Brain microvascular endothelial cell (primary cell): Measurements from ENCODE around the gene RPL41.
A peak's percentile ranks its signal among the peaks of the same experiment; 100 is the strongest.
"Not testable (repeated sequence)": the region's sequence is repeated elsewhere in the genome, so short reads cannot be mapped to it uniquely, and the experiment has no call there.

ENCODE experiments used
- DNase-seq: peaks from one replicate; pipeline ENCODE4 v3.0.0-alpha.2; 2020
- H3K27ac ChIP-seq: fragments of 250-450 bp; sonication (Bioruptor Pico); 2 replicates; pipeline ENCODE4 v1.5.1; 2020; ENCODE audit warnings: mild to moderate bottlenecking, moderate library complexity
- H3K27me3 ChIP-seq: fragments of 250-450 bp; sonication (Bioruptor Pico); replicated peaks from 2 replicates; pipeline ENCODE4 v1.5.1; 2020; ENCODE audit warnings: mild to moderate bottlenecking
- H3K36me3 ChIP-seq: fragments of 250-450 bp; sonication (Bioruptor Pico); replicated peaks from 2 replicates; pipeline ENCODE4 v1.5.1; 2020; ENCODE audit warnings: mild to moderate bottlenecking
- H3K4me3 ChIP-seq: 2 replicates; pipeline ENCODE4 v1.5.1; 2011; ENCODE audit warnings: low read depth, mild to moderate bottlenecking, control low read depth, low read length, moderate library complexity
- in situ Hi-C: cut with HindIII; loops from 2 replicates; pipeline ENCODE4 v1.10.0; 2017; ENCODE audit warnings: low sequenced_read_pairs, low pct_ligation_motif_present
- TF ChIP-seq, protein P1 (sequence below): IDR thresholded peaks from 2 replicates; pipeline ENCODE4 v1.5.1; 2011; ENCODE audit warnings: low read depth, mild to moderate bottlenecking, moderate library complexity, low read length, control low read depth, inconsistent platforms; ENCODE audit errors: missing control alignments

RPL41 gene

DNA sequence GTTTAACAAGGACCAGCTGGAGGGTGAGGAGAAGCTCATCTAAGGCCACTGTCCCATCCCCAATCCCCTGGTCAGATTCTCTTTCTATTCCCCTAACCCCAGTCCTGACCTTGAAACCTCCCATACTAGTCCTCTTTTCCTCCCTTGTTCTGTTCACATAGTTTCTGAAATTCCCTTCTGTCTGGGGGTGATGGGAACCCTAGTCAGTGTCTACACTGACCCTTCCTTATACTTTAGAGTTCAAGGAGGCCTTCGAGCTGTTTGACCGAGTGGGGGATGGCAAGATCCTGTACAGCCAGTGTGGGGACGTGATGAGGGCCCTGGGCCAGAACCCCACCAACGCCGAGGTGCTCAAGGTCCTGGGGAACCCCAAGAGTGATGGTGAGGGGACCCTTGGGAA lies 38.4 kb downstream of the RPL41 start:
- TF ChIP-seq, protein P1, sequence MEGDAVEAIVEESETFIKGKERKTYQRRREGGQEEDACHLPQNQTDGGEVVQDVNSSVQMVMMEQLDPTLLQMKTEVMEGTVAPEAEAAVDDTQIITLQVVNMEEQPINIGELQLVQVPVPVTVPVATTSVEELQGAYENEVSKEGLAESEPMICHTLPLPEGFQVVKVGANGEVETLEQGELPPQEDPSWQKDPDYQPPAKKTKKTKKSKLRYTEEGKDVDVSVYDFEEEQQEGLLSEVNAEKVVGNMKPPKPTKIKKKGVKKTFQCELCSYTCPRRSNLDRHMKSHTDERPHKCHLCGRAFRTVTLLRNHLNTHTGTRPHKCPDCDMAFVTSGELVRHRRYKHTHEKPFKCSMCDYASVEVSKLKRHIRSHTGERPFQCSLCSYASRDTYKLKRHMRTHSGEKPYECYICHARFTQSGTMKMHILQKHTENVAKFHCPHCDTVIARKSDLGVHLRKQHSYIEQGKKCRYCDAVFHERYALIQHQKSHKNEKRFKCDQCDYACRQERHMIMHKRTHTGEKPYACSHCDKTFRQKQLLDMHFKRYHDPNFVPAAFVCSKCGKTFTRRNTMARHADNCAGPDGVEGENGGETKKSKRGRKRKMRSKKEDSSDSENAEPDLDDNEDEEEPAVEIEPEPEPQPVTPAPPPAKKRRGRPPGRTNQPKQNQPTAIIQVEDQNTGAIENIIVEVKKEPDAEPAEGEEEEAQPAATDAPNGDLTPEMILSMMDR, result no peak
- in situ Hi-C loops, result no loop called here
- H3K36me3 ChIP-seq, result peaks cover 10% of the 10 kb centered on the region
- no peak for DNase-seq
- no peak overlapping the region for H3K4me3 ChIP-seq
- H3K27me3 ChIP-seq, result no peaks in the 10 kb centered on the region
- no peak overlapping the region for H3K27ac ChIP-seq

DNA sequence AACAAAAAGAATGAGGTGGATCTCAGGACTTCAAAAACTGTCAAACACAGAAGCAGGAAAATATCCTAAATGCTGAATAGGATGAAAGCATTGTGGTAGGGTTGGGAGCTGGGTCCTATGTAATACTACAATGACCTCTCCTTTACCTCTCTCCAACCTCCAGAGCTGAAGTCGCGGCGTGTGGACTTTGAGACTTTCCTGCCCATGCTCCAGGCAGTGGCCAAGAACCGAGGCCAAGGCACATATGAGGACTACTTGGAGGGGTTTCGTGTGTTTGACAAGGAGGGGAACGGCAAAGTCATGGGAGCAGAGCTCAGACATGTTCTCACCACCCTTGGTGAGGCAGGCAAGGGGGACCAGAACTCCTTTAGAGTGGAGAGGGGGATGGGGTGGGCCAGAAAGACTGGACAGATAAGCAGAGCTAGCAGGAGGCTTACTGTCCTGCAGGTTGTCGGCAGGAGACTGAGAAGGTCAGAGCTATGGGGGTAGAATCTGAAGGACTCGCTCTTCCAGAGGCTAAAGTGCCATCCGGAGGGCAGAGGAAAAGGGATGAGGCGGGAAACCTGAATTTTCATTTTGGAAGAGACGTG lies 38.9 kb downstream of the RPL41 start:
- in situ Hi-C loops, result no loop called here
- no peak overlapping the region for H3K27ac ChIP-seq
- H3K4me3 ChIP-seq, result no peak overlapping the region
- H3K27me3 ChIP-seq, result no peaks in the 10 kb centered on the region
- no peak for DNase-seq
- H3K36me3 ChIP-seq, result peaks cover 15% of the 10 kb centered on the region
- TF ChIP-seq, protein P1, result no peak

DNA sequence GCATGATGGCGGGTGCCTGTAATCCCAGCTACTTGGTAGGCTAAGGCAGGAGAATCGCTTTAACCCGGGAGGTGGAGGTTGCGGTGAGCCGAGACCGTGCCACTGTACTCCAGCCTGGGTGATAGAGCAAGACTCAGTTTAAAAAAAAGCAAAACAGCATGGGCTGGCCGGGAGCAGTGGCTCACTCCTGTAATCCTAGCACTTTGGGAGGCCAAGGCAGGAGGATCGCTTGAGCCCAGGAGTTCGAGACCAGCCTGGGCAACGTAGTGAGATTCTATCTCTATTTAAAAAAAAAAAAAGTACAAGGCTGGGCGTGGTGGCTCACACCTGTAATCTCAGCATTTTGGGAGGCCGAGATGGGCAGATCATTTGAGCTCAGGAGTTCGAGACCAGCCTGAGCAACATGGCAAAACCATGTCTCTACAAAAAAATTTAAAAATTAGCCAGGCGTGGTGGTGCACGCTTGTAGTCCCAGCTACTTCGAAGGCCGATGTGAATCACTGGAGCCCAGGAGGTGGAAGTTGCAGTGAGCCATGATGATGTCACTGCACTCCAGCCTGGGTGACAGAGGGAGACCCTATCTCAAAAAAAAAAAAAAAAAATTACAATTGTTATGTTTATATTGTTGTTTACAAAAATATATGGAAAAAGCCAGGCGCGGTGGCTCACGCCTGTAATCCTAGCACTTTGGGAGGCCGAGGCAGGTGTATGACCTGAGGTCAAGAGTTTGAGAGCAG lies 40.2 kb downstream of the RPL41 start:
- Histone ChIP-seq H3K27ac (peak overlapping the region; percentile 22), H3K4me3 (peak overlapping the region; percentile 99), H3K36me3 (peaks cover 28% of the 10 kb centered on the region)
- DNase-seq, H3K27me3 ChIP-seq, in situ Hi-C loops: not testable (repeated sequence)

DNA sequence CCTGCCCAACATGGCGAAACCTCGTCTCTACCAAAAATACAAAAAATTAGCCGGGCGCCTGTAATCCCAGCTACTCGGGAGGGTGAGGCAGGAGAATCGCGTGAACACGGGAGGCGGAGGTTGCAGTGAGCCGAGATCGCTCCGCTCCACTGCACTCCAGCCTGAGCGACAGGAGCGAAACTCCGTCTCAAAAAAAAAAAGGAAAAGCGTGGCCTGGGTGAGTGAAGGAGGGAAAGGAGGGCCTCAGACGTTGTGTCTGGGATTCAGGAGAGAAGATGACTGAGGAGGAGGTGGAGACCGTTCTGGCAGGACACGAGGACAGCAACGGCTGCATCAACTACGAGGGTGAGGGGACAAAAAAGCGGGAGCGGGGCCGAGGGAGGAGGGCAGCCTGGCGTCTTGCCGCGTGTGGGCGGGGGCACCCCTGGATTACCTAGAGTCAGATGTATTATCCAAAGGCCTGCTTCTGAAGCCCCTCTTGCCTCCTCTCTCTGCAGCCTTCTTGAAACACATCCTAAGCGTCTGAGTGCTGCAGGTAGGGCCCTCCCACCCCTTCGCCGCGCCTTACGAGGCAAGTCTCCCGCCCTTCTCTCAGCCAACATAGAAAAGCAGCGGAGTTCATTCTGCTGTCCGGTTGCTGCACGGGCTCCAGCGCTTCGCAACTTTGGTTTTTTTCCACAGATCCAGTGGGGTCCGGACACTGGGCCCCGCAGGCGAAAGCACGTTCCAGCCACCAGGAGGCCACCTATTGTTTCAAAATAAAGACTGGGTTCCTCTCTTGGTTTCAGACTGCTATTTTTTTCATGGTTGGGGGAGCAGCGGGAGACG lies 41.0 kb downstream of the RPL41 start:
- peak overlapping the region; percentile 99 for H3K4me3 ChIP-seq
- TF ChIP-seq, protein P1, result peak; percentile 84
- peaks cover 35% of the 10 kb centered on the region for H3K36me3 ChIP-seq
- in situ Hi-C loops, result no loop called here
- peak; percentile 86 for DNase-seq
- peak overlapping the region; percentile 22 for H3K27ac ChIP-seq
- no peaks in the 10 kb centered on the region for H3K27me3 ChIP-seq

DNA sequence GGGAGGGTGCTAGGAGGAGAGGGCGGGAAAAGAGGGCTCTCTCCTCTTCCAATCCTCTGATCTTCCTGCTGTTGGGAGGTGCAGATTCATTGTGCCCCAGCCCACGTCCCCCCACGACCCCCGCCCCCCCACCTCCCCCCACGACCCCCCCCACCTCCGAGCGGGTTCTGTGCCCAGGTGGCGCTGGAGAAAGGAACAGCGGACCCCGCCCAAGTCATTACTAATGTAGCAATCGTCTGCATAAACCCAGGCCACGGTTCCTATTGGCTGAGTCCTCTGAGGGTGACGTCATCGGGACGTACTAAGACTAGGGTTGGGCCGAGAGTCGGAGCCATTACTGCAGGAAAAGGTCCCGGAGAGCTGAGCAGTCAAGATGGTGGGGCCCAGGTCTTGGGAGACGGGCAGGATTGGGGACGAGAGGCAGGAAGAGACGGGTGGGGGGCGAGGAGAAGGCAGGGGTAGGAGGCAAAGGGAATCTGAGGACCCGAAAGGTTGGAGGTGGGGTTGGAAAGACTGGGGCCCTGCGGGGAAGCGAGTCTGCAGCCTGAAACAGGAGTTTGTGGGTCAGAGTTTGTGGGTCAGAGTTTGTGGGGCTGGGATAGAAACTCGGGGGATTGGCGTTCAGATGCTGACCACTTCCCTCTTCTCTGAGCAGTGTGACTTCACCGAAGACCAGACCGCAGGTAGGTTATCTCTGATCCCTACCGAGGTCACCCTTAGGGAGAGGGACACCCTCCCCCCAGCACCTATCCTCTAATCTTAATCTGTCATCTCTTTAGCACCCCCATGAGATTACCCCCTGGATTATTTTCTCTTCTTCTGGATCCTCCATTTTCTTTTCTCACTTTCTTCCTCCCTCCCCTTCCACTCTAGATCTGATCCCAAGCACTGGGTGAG lies 41.8 kb downstream of the RPL41 start, which contains the start of gene MYL6:
Gene MYL6 (plus strand): TSS at position 331 of the 897 bp plus-strand sequence. CDS start 43 bp downstream, at position 374.
- in situ Hi-C loops, result no loop called here
- peaks cover 40% of the 10 kb centered on the region for H3K36me3 ChIP-seq
- peak within 1 kb of the TSS; percentile 95 for H3K27ac ChIP-seq
- peak; percentile 99 for DNase-seq
- H3K27me3 ChIP-seq, result no peaks in the 10 kb centered on the region
- TF ChIP-seq, protein P1, result no peak
- H3K4me3 ChIP-seq, result peak within 1 kb of the TSS; percentile 99
